RWPE2 (cell line): ENCODE data around the gene PTOV1.

ENCODE experiments used
- ATAC-seq: fragments of 200-7000 bp; cut with Tn5 transposase; 3 replicates; pipeline ENCODE4 v1.9.1; 2021; ENCODE audit warnings: low read depth
- DNase-seq: peaks from one replicate; pipeline ENCODE4 v3.0.0-alpha.2; 2020; ENCODE audit warnings: low spot score
- H3K27ac ChIP-seq: fragments of 450-650 bp; 2 replicates; pipeline ENCODE4 v1.5.1; 2017; ENCODE audit warnings: mild to moderate bottlenecking; ENCODE audit not compliant: poor library complexity, severe bottlenecking
- H3K27me3 ChIP-seq: fragments of 250-450 bp; sonication (Bioruptor Pico); 2 replicates; pipeline ENCODE4 v1.5.1; 2021; ENCODE audit warnings: mild to moderate bottlenecking, moderate library complexity; ENCODE audit not compliant: insufficient read depth, poor library complexity, severe bottlenecking
- H3K36me3 ChIP-seq: fragments of 250-450 bp; sonication (Bioruptor Pico); 2 replicates; pipeline ENCODE4 v1.5.1; 2020; ENCODE audit warnings: low read depth, mild to moderate bottlenecking, moderate library complexity
- H3K4me1 ChIP-seq: fragments of 250-450 bp; sonication (Bioruptor Pico); 2 replicates; pipeline ENCODE4 v1.5.1; 2021; ENCODE audit warnings: mild to moderate bottlenecking, moderate library complexity; ENCODE audit not compliant: insufficient read depth, poor library complexity, severe bottlenecking
- H3K4me3 ChIP-seq: fragments of 250-450 bp; sonication (Bioruptor Pico); 2 replicates; pipeline ENCODE4 v1.5.1; 2021; ENCODE audit warnings: mild to moderate bottlenecking, moderate library complexity; ENCODE audit not compliant: severe bottlenecking
- H3K9me3 ChIP-seq: fragments of 250-450 bp; sonication (Bioruptor Pico); 2 replicates; pipeline ENCODE4 v1.5.1; 2021; ENCODE audit warnings: mild to moderate bottlenecking, moderate library complexity; ENCODE audit not compliant: severe bottlenecking
- CTCF ChIP-seq: fragments of 450-650 bp; IDR thresholded peaks from one replicate; pipeline ENCODE4 v1.5.1; 2017; ENCODE audit warnings: mild to moderate bottlenecking, moderate library complexity; ENCODE audit not compliant: poor library complexity, severe bottlenecking

The PTOV1 gene

DNA sequence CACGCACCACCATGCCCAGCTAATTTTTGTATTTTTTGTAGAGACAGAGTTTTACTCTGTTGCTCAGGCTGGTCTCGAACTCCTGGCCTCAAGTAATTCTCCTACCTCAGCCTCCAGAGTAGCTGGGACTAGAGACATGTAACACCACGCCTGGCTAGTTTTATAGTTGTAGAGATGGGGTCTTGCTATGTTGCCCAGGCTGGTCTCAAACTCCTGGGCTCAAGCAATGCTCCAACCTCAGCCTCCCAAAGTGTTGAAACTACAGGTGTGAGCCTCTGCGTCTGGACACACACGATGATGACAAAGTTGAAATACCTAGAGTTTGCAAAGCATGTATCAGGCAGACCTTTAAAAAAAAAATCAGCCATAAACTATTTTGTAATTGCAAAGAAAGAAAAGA is 4.6 kb upstream of the PTOV1 start:
- H3K4me1 ChIP-seq, result peaks cover 12% of the 10 kb centered on the region

GRCh38 chr19:49847731-49848696 is 2.9 kb upstream of the PTOV1 start:
- ATAC-seq (peak; percentile 49), DNase-seq (no peak)
- no peaks in the 10 kb centered on the region for H3K9me3 ChIP-seq
- peaks cover 21% of the 10 kb centered on the region for H3K4me1 ChIP-seq
- H3K4me3 ChIP-seq, result no peak overlapping the region
- peak overlapping the region; percentile 15 for H3K27ac ChIP-seq
- no peaks in the 10 kb centered on the region for H3K27me3 ChIP-seq
- no peaks in the 10 kb centered on the region; the same call in 1 of the 2 replicates for H3K36me3 ChIP-seq
- TF ChIP-seq CTCF, result no peak

More for the DNA sequence above, 4.6 kb upstream of the PTOV1 start:
- Histone ChIP-seq H3K27ac (no peak overlapping the region), H3K27me3 (no peaks in the 10 kb centered on the region), H3K4me3 (no peak overlapping the region), H3K9me3 (no peaks in the 10 kb centered on the region), H3K36me3 (no peaks in the 10 kb centered on the region)
- ATAC-seq (no peak), DNase-seq (no peak)
- TF ChIP-seq CTCF, result no peak

- Histone ChIP-seq H3K36me3 (no peaks in the 10 kb centered on the region; the same call in 1 of the 2 replicates), H3K27me3 (no peaks in the 10 kb centered on the region), H3K9me3 (no peaks in the 10 kb centered on the region), H3K4me3 (no peak overlapping the region), H3K4me1 (peaks cover 21% of the 10 kb centered on the region), H3K27ac (peak overlapping the region; percentile 15)
- no peak for ATAC-seq
- TF ChIP-seq CTCF, result no peak
- DNase-seq, result no peak
Measured at GRCh38 chr19:49848938-49849337, 2.0 kb upstream of the PTOV1 start.

DNA sequence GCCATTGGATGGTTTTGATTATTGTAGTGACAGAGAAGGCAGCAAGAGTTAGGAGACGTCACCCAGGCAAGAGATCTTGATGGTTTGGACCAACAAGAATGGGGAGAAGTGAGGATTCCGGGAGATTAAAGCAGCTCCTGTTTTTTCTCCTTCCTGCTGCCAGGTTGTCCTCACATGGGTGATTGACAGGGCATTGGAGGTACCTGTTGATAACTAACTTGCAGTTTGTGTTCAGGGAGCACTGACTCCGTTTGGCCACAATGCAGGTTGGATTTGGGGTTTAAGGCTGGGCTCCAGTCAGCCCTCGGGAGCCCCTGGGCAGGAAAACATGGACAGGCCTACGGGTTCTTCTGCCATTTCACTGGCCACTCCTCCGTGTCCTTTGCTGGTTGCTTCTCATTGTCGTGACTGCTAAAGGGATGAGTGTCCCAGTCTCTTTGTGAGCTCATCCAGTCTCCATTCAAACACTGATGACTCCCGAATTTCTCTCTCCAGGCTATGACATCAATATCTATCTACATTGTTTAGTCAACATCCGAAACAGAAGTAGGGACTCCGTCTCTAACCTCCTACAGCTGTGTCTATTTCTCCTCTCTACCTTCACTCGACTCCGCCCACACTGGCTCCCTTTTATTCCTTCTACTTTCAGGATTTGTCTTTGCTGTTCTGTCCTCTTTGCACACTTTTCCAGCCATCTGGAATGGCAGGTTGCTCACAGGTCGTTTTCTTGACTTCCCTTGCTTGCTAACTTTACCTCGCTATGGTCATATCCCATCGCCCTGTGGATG is 1.3 kb upstream of the PTOV1 start:
- ATAC-seq (no peak), DNase-seq (no peak)
- Histone ChIP-seq H3K4me3 (no peak overlapping the region), H3K9me3 (no peaks in the 10 kb centered on the region), H3K4me1 (peaks cover 21% of the 10 kb centered on the region), H3K36me3 (peaks cover 4% of the 10 kb centered on the region), H3K27ac (peak overlapping the region; percentile 85), H3K27me3 (no peaks in the 10 kb centered on the region)
- TF ChIP-seq CTCF, result no peak
